ENCODE results near the gene MTCL1.

The MTCL1 gene

DNA sequence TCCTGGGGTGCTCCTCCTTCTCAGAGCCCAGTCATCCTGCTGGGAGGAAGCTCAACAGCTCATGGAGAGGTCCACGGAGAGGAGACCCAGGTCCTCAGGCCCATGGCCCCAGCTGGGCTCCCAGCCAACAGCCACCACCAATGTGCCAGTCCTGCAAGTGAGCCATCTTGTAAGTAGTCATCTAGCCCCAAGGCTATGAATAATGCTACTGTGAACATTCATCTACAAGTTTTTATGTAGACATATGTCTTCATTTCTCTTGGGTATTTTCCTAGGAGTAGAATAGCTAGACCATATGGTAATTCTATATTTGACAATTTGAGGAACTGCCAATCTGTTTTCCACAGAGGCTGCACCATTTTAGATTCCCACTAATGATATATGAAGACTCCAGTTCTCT is 166.1 kb downstream of the MTCL1 start:
- no peak for DNase-seq (ENCODE audit: low spot score)
- Histone ChIP-seq H3K27ac (no peak overlapping the region), H3K4me3 (no peak overlapping the region)
- TF ChIP-seq, protein P1, sequence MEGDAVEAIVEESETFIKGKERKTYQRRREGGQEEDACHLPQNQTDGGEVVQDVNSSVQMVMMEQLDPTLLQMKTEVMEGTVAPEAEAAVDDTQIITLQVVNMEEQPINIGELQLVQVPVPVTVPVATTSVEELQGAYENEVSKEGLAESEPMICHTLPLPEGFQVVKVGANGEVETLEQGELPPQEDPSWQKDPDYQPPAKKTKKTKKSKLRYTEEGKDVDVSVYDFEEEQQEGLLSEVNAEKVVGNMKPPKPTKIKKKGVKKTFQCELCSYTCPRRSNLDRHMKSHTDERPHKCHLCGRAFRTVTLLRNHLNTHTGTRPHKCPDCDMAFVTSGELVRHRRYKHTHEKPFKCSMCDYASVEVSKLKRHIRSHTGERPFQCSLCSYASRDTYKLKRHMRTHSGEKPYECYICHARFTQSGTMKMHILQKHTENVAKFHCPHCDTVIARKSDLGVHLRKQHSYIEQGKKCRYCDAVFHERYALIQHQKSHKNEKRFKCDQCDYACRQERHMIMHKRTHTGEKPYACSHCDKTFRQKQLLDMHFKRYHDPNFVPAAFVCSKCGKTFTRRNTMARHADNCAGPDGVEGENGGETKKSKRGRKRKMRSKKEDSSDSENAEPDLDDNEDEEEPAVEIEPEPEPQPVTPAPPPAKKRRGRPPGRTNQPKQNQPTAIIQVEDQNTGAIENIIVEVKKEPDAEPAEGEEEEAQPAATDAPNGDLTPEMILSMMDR (IDR thresholded peaks at IDR 0.05), result no peak

DNA sequence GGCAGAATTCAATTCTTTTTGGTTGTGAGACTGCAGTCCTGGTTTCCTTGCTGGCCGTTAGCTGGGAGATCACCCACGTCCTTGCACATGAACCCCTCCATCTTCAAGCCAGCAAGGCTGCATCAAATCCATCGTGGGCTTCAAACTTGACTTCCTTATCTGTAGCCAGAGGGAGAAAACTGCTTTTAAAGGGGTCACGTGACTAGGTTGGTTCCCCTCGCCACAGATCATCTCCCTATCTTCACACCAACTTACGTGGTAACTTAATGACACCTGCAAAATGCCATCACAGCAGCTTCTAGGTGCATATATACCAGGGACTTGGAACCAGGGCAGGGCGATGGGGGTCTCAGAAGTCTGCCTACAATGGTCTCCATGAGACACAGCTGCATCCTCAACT is 169.5 kb downstream of the MTCL1 start:
- Histone ChIP-seq H3K4me3 (no peak overlapping the region), H3K27ac (no peak overlapping the region)
- TF ChIP-seq, protein P1 (IDR thresholded peaks at IDR 0.05), result no peak

DNA sequence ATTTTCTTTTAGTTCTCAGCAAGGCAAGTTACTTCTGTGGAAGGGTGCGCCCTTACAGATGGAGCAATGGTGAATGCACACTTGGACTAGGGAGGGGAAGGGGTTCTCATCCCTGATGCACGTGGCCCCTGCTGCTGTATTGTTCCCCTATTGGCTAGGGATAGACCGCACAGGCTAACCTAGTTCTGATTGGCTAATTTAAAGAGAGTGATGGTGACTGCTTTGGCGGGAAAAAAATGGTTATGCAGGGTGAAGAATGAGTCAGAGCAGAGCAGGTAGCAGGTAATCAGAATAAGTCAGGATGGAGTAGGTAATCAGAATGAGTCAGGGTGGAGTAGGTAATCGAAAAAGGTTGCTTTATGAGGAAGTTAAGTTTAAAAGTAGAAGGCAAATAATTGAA is 171.5 kb downstream of the MTCL1 start:
- TF ChIP-seq, protein P1 (IDR thresholded peaks at IDR 0.05), result no peak
- DNase-seq (ENCODE audit: low spot score), result no peak
- no peak overlapping the region for H3K27ac ChIP-seq
- H3K4me3 ChIP-seq, result no peak overlapping the region

More for the DNA sequence above, 169.5 kb downstream of the MTCL1 start:
- DNase-seq (ENCODE audit: low spot score), result no peak

DNA sequence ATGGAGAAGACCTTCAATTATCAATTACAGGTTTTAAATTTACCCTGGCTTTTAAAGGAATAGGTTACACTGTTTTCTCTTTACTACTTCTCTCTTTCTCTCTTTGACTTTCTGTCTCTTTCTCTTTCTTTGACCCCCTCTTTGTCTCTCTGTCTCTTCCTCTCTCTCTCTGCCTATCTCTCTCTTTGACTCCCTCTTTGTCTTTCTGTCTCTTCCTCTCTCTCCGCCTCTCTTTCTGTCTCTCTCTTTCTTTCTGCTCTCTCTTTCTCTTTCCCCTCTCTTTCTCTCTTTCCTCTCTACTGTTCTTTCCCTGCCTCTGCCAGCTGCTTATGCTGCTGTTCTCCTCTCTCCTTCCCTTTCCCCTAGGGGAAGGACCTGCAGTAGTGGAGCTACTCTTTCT is 175.7 kb downstream of the MTCL1 start:
- TF ChIP-seq, protein P1 (IDR thresholded peaks at IDR 0.05), result no peak

More for the DNA sequence above, 175.7 kb downstream of the MTCL1 start:
- Histone ChIP-seq H3K27ac (no peak overlapping the region), H3K4me3 (no peak overlapping the region)
- no peak for DNase-seq (ENCODE audit: low spot score)

Measured in coronary artery (tissue), 2 donors.